Omental fat pad (tissue), 4 donors: Measurements from ENCODE around the gene SLC7A8. TPM values are rescaled to one million over a fixed set of nuclear protein-coding genes. Genes with fewer than 3 reads are reported as not detected.
A peak's percentile ranks its signal among the peaks of the same experiment; 100 is the strongest.

Experiments
- ATAC-seq: fragments of 150-250 bp; one replicate; pipeline ENCODE4 v1.9.1; 2016; ENCODE audit warnings: mild to moderate bottlenecking, moderate library complexity; ENCODE audit not compliant: low FRiP score
- DNase-seq: peaks from one replicate; pipeline ENCODE4 v3.0.0-alpha.2; 2019; ENCODE audit warnings: low spot score
- total RNA-seq, 4 donors: library from RNA; depleted of rRNA; stranded (reverse); fragments of >200 nt; gene quantifications; one replicate each; pipeline ENCODE4 v1.1.0, GENCODE V29; 2016
- TF ChIP-seq, protein P1 (sequence below), 3 donors: fragments of 450-650 bp; IDR thresholded peaks; one replicate each; pipeline ENCODE4 v1.5.1; 2016 to 2017; ENCODE audit warnings: antibody characterized with exemption in 3 of 3, mild to moderate bottlenecking in 3 of 3, moderate library complexity in 2 of 3

Gene SLC7A8
- total RNA-seq, 4 donors from 2014 or later, result 40.2 to 106 (median 92.1) TPM

DNA sequence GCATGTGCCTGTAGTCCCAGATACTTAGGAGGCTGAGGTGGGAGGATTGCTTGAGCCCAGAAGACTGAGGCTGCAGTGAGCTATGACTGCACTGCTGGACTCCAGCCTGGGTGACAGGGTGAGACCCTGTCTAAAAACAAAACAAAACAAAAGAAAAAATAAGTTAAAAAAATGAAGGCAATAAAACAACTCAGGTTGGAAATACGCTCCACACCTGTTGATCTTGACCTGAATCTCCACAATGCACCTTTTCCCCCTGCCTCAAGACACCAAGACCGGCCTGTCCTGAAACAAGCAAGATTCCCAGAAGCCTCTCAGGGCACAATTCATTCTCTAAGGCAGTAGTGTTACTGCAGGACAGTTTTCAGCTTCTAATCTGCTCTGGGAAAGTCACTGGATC lies 43.6 kb downstream of the SLC7A8 start:
- no peak for DNase-seq
- ATAC-seq, result no peak
- TF ChIP-seq, protein P1, sequence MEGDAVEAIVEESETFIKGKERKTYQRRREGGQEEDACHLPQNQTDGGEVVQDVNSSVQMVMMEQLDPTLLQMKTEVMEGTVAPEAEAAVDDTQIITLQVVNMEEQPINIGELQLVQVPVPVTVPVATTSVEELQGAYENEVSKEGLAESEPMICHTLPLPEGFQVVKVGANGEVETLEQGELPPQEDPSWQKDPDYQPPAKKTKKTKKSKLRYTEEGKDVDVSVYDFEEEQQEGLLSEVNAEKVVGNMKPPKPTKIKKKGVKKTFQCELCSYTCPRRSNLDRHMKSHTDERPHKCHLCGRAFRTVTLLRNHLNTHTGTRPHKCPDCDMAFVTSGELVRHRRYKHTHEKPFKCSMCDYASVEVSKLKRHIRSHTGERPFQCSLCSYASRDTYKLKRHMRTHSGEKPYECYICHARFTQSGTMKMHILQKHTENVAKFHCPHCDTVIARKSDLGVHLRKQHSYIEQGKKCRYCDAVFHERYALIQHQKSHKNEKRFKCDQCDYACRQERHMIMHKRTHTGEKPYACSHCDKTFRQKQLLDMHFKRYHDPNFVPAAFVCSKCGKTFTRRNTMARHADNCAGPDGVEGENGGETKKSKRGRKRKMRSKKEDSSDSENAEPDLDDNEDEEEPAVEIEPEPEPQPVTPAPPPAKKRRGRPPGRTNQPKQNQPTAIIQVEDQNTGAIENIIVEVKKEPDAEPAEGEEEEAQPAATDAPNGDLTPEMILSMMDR (IDR thresholded peaks at IDR 0.05), result no peak

DNA sequence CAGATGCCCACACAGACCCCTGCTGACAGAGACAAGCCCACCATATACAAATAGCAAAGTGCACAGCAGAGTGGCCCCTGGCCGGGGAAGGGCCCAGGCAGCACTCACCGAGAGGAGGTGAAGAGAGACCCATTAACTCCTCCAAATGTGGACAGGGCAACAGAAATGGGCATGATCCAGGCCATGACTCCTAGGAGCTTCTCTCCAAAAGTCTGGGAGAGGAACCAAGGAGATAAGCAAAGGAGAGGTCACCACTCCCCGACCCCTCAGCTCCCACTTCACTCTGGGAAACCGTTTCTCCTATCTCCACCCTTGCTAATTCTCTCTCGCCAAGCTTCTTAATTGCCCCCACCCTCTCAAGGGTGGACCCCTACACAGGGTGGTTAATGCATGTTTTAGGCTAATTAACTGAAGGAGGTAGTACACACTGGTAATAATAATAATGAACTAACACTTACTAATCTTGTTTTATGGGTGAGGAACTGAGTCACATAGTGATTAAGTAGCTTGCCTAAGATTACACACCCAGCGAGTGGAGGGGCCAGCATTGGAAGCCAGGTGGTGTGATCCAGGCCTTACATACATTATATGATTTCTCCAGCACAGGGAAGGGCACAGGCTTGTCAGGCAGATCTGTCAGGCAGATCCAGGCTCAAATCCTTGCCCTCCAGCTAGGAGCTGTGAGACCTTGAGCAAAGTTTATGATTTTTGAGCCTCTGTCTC lies 45.5 kb downstream of the SLC7A8 start:
- TF ChIP-seq, protein P1 (IDR thresholded peaks at IDR 0.05), result no peak
- peak; percentile 52 for ATAC-seq
- DNase-seq, result no peak

DNA sequence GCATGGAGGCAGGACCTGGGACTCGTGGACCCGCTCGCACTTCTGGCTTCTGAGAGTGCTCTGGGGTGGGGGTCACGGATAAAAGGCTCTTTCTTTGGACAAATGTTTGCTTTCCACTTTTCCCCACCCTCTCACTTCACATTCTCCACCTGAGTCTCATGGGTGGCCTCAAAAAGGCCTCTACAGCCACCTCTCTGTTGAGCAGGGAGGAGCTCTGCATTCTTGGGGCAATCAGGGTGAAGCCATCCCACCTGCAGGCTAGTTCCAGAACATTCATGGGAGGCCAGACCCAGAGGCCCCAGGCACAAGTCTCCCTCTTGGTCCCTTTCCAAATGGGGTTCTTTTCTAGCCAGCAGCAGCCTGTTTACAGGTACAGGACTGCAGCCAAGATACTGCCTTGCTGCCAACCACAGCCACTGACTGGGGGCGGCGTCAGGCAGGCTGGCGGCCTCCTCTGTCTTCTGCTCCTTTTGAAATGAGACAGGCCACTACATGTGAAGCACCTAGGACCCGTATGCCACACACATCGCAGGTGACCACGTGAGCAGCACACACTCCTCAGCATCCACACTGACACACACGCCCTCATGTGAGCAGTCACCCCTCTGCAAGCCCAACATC lies 46.2 kb downstream of the SLC7A8 start:
- TF ChIP-seq, protein P1 (IDR thresholded peaks at IDR 0.05), result no peak
- ATAC-seq (peak; percentile 17), DNase-seq (no peak)

DNA sequence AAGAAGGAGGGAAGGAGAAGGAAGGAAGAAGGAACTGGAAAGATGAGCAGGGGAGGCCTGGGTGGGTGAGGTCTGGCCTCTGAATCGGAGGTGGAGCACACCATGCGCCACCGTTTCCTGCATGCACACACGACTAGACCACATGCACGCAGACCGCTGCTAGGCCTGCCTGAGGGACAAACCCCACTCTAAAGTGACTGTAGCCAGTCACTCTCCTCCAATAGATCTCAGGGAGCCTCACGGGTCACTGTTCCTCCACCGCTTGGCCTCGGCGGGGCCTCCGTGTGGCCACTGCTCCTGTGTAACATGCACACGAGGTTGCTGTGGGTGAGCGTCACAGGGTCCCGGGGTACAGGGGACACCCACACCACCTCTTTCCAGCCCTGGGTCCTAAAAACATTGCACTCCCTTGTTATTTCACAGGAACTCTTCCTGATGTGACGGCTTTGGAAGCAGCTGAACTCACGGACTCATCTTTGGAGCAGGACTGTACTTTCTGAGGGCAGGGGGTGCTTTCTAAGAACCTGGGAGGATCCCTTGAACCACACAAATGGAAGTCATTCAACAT lies 46.8 kb downstream of the SLC7A8 start:
- DNase-seq (no peak), ATAC-seq (no peak)
- TF ChIP-seq, protein P1 (IDR thresholded peaks at IDR 0.05), result no peak

DNA sequence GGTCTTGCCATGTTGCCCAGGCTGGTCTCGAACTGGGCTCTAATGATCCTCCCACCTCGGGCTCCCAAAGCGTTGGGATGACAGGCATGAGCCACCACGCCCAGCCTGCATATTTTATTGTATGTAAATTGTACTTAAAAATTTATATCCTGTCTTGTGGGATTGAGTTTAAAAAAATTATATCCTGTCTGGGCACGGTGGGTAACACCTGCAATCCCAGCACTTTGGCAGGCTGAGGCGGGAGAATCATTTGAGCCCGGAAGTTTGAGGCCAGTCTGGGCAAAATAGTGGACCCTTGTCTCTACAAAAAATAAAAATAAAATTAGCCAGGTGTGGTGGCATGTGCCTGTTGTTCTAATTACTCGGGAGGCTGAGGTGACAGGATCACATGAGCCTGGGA lies 50.5 kb downstream of the SLC7A8 start:
- no peak for ATAC-seq
- TF ChIP-seq, protein P1 (IDR thresholded peaks at IDR 0.05), result no peak
- DNase-seq, result no peak

DNA sequence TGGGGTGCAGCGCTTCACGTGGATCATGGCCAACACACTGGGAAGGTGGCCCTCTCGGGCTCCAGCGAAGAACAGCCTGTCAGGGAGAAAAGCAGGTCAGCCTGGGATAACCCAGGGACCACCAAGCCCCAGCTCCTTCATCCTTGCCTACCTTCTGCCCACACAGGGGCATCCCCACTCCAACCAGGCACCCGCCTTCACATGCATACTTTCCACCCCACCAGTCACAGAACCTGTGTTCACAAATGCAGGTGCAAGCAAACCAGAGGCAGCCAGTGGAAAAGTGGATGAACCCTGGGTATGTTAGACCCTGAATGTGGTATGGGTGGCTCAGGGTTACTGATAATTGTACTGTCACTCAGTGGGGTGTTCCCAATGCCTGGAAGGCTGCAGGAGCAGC lies 52.0 kb downstream of the SLC7A8 start:
- TF ChIP-seq, protein P1 (IDR thresholded peaks at IDR 0.05), result no peak
- ATAC-seq (no peak), DNase-seq (no peak)
